Measurements from ENCODE around the gene SLC17A9. TPM values are rescaled to one million over a fixed set of nuclear protein-coding genes. Genes with fewer than 3 reads are reported as not detected.

Gene SLC17A9
- total RNA-seq, 1 experiment from 2014 or later: 0.28 TPM

DNA sequence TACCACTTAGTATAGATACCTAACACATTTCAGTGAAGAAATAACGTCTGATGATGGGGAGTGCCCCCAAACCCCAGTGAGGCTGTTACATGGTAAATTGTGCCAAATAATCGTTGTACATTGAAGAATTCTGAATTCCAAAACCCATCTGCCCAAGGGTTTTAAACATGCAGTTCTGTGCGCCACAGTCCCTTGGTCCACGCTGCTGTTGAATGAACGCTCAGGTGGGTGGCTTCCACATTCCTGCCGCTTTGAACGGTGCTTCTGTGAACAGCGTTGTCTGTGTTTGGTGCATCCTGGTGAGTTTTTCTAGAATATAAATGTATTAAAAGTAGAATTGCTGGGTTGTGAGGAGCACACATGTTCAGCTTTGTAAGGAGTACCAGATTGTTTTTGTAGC is 11.6 kb upstream of the SLC17A9 start:
- TF ChIP-seq POLR2AphosphoS5 (IDR thresholded peaks at IDR 0.05; ENCODE audit: low read depth, low read length) (no peak), SIN3A (IDR thresholded peaks at IDR 0.05; ENCODE audit: borderline replicate concordance, insufficient read depth, low read depth, low read length) (no peak), TCF7L2 (IDR thresholded peaks at IDR 0.05; ENCODE audit: low read depth, low read length) (no peak)
- TF ChIP-seq, protein P1, sequence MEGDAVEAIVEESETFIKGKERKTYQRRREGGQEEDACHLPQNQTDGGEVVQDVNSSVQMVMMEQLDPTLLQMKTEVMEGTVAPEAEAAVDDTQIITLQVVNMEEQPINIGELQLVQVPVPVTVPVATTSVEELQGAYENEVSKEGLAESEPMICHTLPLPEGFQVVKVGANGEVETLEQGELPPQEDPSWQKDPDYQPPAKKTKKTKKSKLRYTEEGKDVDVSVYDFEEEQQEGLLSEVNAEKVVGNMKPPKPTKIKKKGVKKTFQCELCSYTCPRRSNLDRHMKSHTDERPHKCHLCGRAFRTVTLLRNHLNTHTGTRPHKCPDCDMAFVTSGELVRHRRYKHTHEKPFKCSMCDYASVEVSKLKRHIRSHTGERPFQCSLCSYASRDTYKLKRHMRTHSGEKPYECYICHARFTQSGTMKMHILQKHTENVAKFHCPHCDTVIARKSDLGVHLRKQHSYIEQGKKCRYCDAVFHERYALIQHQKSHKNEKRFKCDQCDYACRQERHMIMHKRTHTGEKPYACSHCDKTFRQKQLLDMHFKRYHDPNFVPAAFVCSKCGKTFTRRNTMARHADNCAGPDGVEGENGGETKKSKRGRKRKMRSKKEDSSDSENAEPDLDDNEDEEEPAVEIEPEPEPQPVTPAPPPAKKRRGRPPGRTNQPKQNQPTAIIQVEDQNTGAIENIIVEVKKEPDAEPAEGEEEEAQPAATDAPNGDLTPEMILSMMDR (IDR thresholded peaks at IDR 0.05): no peak
- TF ChIP-seq, protein P2, sequence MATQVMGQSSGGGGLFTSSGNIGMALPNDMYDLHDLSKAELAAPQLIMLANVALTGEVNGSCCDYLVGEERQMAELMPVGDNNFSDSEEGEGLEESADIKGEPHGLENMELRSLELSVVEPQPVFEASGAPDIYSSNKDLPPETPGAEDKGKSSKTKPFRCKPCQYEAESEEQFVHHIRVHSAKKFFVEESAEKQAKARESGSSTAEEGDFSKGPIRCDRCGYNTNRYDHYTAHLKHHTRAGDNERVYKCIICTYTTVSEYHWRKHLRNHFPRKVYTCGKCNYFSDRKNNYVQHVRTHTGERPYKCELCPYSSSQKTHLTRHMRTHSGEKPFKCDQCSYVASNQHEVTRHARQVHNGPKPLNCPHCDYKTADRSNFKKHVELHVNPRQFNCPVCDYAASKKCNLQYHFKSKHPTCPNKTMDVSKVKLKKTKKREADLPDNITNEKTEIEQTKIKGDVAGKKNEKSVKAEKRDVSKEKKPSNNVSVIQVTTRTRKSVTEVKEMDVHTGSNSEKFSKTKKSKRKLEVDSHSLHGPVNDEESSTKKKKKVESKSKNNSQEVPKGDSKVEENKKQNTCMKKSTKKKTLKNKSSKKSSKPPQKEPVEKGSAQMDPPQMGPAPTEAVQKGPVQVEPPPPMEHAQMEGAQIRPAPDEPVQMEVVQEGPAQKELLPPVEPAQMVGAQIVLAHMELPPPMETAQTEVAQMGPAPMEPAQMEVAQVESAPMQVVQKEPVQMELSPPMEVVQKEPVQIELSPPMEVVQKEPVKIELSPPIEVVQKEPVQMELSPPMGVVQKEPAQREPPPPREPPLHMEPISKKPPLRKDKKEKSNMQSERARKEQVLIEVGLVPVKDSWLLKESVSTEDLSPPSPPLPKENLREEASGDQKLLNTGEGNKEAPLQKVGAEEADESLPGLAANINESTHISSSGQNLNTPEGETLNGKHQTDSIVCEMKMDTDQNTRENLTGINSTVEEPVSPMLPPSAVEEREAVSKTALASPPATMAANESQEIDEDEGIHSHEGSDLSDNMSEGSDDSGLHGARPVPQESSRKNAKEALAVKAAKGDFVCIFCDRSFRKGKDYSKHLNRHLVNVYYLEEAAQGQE (IDR thresholded peaks at IDR 0.05; ENCODE audit: insufficient read depth in 1 of 2, low read depth in 2 of 2, low read length in 1 of 2): no peak
- ATAC-seq (no peak), DNase-seq (ENCODE audit: low read depth, low spot score) (no peak)
- no peaks in the 10 kb centered on the region for H3K9me3 ChIP-seq (ENCODE audit: control insufficient read depth, insufficient read depth, low read depth, low read length)
- BruUV-seq (replicated peaks): no TSS peak
- intact Hi-C loops (cut with micrococcal nuclease; ENCODE audit: unreplicated experiment): no loop called here
- peaks cover 16% of the 10 kb centered on the region for H3K4me1 ChIP-seq (ENCODE audit: control insufficient read depth, insufficient read depth, low read length)
- ChIA-PET CTCF (no interaction called here), POLR2A (no interaction called here)
- H3K27ac ChIP-seq (ENCODE audit: low read length): 0 out of 2 replicates have a peak overlapping the region, but pooled peaks have one; percentile 17
- in situ Hi-C loops (cut with HindIII; ENCODE audit: low pct_unique_long_range_greater_than_20kb, low sequenced_read_pairs): no loop called here
- H3K36me3 ChIP-seq (ENCODE audit: control insufficient read depth, insufficient read depth, low read length): peaks cover 10% of the 10 kb centered on the region
- no peaks in the 10 kb centered on the region for H3K27me3 ChIP-seq (ENCODE audit: control insufficient read depth, insufficient read depth, low read length)
- H3K4me3 ChIP-seq (ENCODE audit: low read depth in 2 of 2, low read length in 2 of 2): no peak overlapping the region

DNA sequence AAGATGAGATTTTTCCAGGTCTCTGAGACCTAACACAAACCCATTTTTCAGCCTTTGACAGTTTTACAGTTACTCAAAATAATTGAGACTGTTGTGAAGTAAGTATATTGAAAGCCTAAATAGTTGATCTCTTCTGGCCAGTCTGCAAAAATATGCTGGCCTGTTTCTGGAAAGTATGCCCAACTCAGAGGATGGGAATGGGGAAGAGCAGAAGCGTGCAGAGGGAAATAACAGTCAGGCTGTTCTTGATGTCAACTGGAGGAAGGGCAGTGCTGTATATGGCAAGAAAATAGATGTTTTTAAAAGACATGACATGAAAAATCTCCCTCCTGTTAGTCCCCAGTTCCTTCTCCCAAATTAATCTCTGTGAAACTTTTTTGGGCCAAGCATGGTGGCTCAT is 10.7 kb upstream of the SLC17A9 start:
- POLR2A ChIA-PET: no interaction called here

More for the DNA sequence above, 10.7 kb upstream of the SLC17A9 start:
- peaks cover 11% of the 10 kb centered on the region for H3K4me1 ChIP-seq (ENCODE audit: control insufficient read depth, insufficient read depth, low read length)
- H3K4me3 ChIP-seq (ENCODE audit: low read depth in 2 of 2, low read length in 2 of 2): no peak overlapping the region
- DNase-seq (ENCODE audit: low read depth, low spot score): no peak
- H3K9me3 ChIP-seq (ENCODE audit: control insufficient read depth, insufficient read depth, low read depth, low read length): no peaks in the 10 kb centered on the region
- H3K27me3 ChIP-seq (ENCODE audit: control insufficient read depth, insufficient read depth, low read length): no peaks in the 10 kb centered on the region
- TF ChIP-seq, protein P1 (IDR thresholded peaks at IDR 0.05): no peak
- TF ChIP-seq POLR2AphosphoS5 (IDR thresholded peaks at IDR 0.05; ENCODE audit: low read depth, low read length): no peak
- no peak for TF ChIP-seq TCF7L2 (IDR thresholded peaks at IDR 0.05; ENCODE audit: low read depth, low read length)
- TF ChIP-seq SIN3A (IDR thresholded peaks at IDR 0.05; ENCODE audit: borderline replicate concordance, insufficient read depth, low read depth, low read length): no peak
- TF ChIP-seq, protein P2 (IDR thresholded peaks at IDR 0.05; ENCODE audit: insufficient read depth in 1 of 2, low read depth in 2 of 2, low read length in 1 of 2): no peak
- H3K27ac ChIP-seq (ENCODE audit: low read length): no peak overlapping the region
- BruUV-seq (replicated peaks): no TSS peak
- in situ Hi-C loops (cut with HindIII; ENCODE audit: low pct_unique_long_range_greater_than_20kb, low sequenced_read_pairs) (no loop called here), intact Hi-C loops (cut with micrococcal nuclease; ENCODE audit: unreplicated experiment) (no loop called here)
- H3K36me3 ChIP-seq (ENCODE audit: control insufficient read depth, insufficient read depth, low read length): peaks cover 15% of the 10 kb centered on the region
- CTCF ChIA-PET: no interaction called here
- ATAC-seq: no peak

Data from Panc1 (cell line).